ENCODE data around the gene COL15A1. TPM values are rescaled to one million over a fixed set of nuclear protein-coding genes. Genes with fewer than 3 reads are reported as not detected.

COL15A1 gene
- total RNA-seq, 1 experiment from 2014 or later = not detected

GRCh38 chr9:99095565-99095964, 151.9 kb downstream of the COL15A1 start:
- no peak overlapping the region for H3K27ac ChIP-seq (ENCODE audit: insufficient read length, low read depth, low read length)
- no peak for DNase-seq
- H3K4me1 ChIP-seq (ENCODE audit: insufficient read depth, low read length) = peaks cover 2% of the 10 kb centered on the region; the same call in 1 of the 2 replicates
- no peak overlapping the region for H3K4ac ChIP-seq (ENCODE audit: low read depth, low read length)
- H3K23ac ChIP-seq (ENCODE audit: insufficient read length, low read depth, low read length) = no peak overlapping the region
- Mint-ChIP-seq H3K36me3 (ENCODE audit: insufficient read depth in 1 of 3, low read depth in 3 of 3) (peaks cover 0 to 1% (median 0%) of the 10 kb centered on the region in 3 experiments; a peak in 1 of 7 replicates), H3K4me3 (no peak overlapping the region), H3K9me3 (peaks cover 2 to 10% of the 10 kb centered on the region in 2 experiments; a peak in 3 of 5 replicates), H3K4me1 (peaks cover 13 to 17% of the 10 kb centered on the region in 2 experiments), H3K27ac (no peak overlapping the region), H3K27me3 (ENCODE audit: low read depth) (peaks cover 5% of the 10 kb centered on the region)
- no peak overlapping the region for H2BK20ac ChIP-seq (ENCODE audit: low read depth, low read length, poor library complexity, severe bottlenecking)
- H2AK5ac ChIP-seq (ENCODE audit: insufficient read length, low read length) = no peak overlapping the region
- H3K56ac ChIP-seq (ENCODE audit: insufficient read length, low read depth, low read length) = no peak overlapping the region
- H4K20me1 ChIP-seq (ENCODE audit: control insufficient read depth, insufficient read depth, insufficient read length) = no peaks in the 10 kb centered on the region
- no peak overlapping the region for H3K18ac ChIP-seq (ENCODE audit: insufficient read length, low read depth, low read length)
- no peaks in the 10 kb centered on the region for H3K9me3 ChIP-seq (ENCODE audit: control insufficient read depth, low read depth, low read length)
- H3K4me2 ChIP-seq (ENCODE audit: insufficient read depth, insufficient read length, low read length) = no peak overlapping the region
- H3K23me2 ChIP-seq (ENCODE audit: insufficient read length, low read depth, low read length, poor library complexity, severe bottlenecking) = no peaks in the 10 kb centered on the region
- no peak overlapping the region for H3K9ac ChIP-seq (ENCODE audit: extremely low read depth, insufficient read length, low read length)
- no peak overlapping the region for H2BK120ac ChIP-seq (ENCODE audit: low read depth, low read length, poor library complexity, severe bottlenecking)
- no peaks in the 10 kb centered on the region for H3K79me1 ChIP-seq (ENCODE audit: insufficient read depth, low read depth, low read length, poor library complexity, severe bottlenecking)
- H2BK5ac ChIP-seq (ENCODE audit: insufficient read length, low read length) = no peak overlapping the region
- TF ChIP-seq CTCF (conservative IDR thresholded peaks at IDR 0.05) = no peak
- H4K8ac ChIP-seq (replicated peaks; ENCODE audit: insufficient read length, low read depth, low read length) = no peak overlapping the region
- no peak overlapping the region for H3T11ph ChIP-seq (ENCODE audit: low read length)
- H2BK15ac ChIP-seq (ENCODE audit: low read depth, low read length) = no peak overlapping the region
- H2BK12ac ChIP-seq (ENCODE audit: insufficient read length, low read depth, low read length) = no peak overlapping the region
- no peak overlapping the region for H4K91ac ChIP-seq (ENCODE audit: insufficient read length, low read depth, low read length)
- no peak overlapping the region for H3K14ac ChIP-seq (ENCODE audit: insufficient read depth, low read length)
- H3K27me3 ChIP-seq (ENCODE audit: insufficient read depth, low read length) = no peaks in the 10 kb centered on the region
- no peaks in the 10 kb centered on the region for H3K79me2 ChIP-seq (ENCODE audit: insufficient read depth, low read length)
- no peak overlapping the region for H4K5ac ChIP-seq (ENCODE audit: insufficient read length, low read depth, low read length)
- no CpG with 5 or more reads among the region's 3 CpGs for WGBS (ENCODE audit: extremely low coverage, insufficient read length, low lambda C conversion rate)
- H2AFZ ChIP-seq (ENCODE audit: low read length) = no peak overlapping the region
